Measurements from ENCODE around the gene NPAT. TPM values are rescaled to one million over a fixed set of nuclear protein-coding genes. Genes with fewer than 3 reads are reported as not detected.
A peak's percentile ranks its signal among the peaks of the same experiment; 100 is the strongest.

The NPAT gene
- total RNA-seq, 1 experiment from 2014 or later = 18.6 TPM

DNA sequence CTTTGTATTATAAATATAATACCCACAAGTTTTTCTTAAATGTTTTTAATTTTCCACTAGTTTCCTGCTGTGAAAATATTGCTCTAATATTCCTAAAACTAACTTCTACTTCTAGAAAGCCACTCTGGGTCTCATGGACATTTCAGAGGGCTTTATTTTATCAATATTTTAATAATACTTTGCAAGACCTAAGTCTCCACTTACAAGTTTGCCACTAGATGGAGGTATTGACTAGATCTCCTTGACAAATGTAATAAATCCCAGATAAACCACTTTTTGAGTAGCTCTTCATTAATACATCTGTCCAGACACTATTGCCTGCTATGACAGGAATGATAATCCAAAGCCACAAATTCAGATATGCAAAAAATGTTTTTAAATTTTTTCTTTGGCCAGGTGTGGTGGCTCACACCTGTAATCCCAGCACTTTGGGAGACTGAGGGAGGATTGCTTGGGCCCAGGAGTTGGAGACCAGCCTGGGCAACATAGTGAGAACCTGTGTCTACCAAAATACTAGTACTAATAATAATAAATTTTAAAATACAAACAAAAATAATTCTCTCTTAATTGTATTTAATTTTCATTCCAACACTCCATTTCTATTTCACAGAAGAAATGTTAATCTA is 104.6 kb downstream of the NPAT start:
- peaks cover 7% of the 10 kb centered on the region for H3K4me1 ChIP-seq (replicated peaks; ENCODE audit: insufficient read depth)
- H4K20me1 ChIP-seq (ENCODE audit: insufficient read depth) = no peaks in the 10 kb centered on the region
- H3K4me3 ChIP-seq = no peak overlapping the region
- no peak overlapping the region for H3K4me2 ChIP-seq
- BruUV-seq (replicated peaks) = no TSS peak
- H3K27me3 ChIP-seq (ENCODE audit: insufficient read depth, low read depth) = no peaks in the 10 kb centered on the region
- CTCF ChIA-PET = no interaction called here
- H3K36me3 ChIP-seq (ENCODE audit: low read depth) = no peaks in the 10 kb centered on the region
- intact Hi-C loops (cut with micrococcal nuclease; ENCODE audit: unreplicated experiment) = loop anchor here (5.0 kb wide), 1 partner anchor 556 kb away; no protein-coding TSS in a partner anchor
- TF ChIP-seq, protein P1, sequence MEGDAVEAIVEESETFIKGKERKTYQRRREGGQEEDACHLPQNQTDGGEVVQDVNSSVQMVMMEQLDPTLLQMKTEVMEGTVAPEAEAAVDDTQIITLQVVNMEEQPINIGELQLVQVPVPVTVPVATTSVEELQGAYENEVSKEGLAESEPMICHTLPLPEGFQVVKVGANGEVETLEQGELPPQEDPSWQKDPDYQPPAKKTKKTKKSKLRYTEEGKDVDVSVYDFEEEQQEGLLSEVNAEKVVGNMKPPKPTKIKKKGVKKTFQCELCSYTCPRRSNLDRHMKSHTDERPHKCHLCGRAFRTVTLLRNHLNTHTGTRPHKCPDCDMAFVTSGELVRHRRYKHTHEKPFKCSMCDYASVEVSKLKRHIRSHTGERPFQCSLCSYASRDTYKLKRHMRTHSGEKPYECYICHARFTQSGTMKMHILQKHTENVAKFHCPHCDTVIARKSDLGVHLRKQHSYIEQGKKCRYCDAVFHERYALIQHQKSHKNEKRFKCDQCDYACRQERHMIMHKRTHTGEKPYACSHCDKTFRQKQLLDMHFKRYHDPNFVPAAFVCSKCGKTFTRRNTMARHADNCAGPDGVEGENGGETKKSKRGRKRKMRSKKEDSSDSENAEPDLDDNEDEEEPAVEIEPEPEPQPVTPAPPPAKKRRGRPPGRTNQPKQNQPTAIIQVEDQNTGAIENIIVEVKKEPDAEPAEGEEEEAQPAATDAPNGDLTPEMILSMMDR (conservative IDR thresholded peaks at IDR 0.05) = peak; percentile 83
- no peak for TF ChIP-seq EZH2 (IDR thresholded peaks at IDR 0.05; ENCODE audit: low read depth)
- no peak overlapping the region for H2AFZ ChIP-seq
- peaks cover 11% of the 10 kb centered on the region; the same call in 1 of the 2 replicates for H3K79me2 ChIP-seq (ENCODE audit: low read depth)
- H3K9me3 ChIP-seq (ENCODE audit: insufficient read depth, low read depth) = no peaks in the 10 kb centered on the region
- H3K9me2 ChIP-seq (ENCODE audit: insufficient read depth) = no peaks in the 10 kb centered on the region
- no peaks in the 10 kb centered on the region for H3F3A ChIP-seq (ENCODE audit: insufficient read depth, low read depth)
- POLR2A ChIA-PET (ENCODE audit: unreplicated experiment) = interaction anchor here (0.5 kb wide), 1 partner anchor 377 kb away, joined by 6 read pairs; no protein-coding TSS in a partner anchor
- no peak overlapping the region for H3K27ac ChIP-seq
- DNase-seq = peak in 1 of 2 experiments; percentile 65

DNA sequence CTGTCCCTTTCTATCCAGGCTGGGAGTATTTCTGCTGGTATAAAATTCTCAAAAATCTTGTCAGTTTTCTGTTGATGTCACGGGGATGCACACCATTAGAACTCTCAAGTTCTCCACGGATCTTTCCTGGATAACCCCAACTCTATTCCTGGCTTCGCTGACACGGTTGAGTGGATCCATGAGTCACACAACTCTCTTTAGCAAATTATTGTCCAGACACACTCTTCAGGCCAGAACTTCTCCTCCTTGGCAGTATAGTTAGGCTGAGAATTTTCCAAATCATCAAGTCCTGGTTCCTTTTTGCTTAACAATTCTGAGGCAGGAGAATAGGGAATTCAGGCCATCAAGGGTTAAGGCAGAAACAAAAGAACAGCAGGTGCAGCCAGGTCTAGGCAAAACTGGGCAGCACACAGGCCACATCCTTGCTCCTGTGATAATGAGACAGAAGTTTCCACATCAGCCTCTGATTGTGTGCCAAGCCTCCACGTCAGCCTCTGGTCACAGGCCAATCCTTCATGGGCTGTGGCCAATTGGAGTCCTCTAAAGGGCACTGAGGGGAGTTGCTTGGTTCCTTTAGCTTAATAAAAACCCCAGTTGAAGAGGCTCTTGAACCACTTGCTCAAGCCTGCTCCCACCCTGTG is 106.8 kb downstream of the NPAT start:
- H3K27ac ChIP-seq = no peak overlapping the region
- H3F3A ChIP-seq (ENCODE audit: insufficient read depth, low read depth) = peaks cover 4% of the 10 kb centered on the region
- ChIA-PET CTCF (no interaction called here), POLR2A (ENCODE audit: unreplicated experiment) (no interaction called here)
- no peaks in the 10 kb centered on the region for H3K27me3 ChIP-seq (ENCODE audit: insufficient read depth, low read depth)
- H3K9me3 ChIP-seq (ENCODE audit: insufficient read depth, low read depth) = no peaks in the 10 kb centered on the region
- H3K4me2 ChIP-seq = no peak overlapping the region
- H2AFZ ChIP-seq = no peak overlapping the region
- H3K9me2 ChIP-seq (ENCODE audit: insufficient read depth) = no peaks in the 10 kb centered on the region
- no TSS peak for BruUV-seq (replicated peaks)
- intact Hi-C loops (cut with micrococcal nuclease; ENCODE audit: unreplicated experiment) = loop anchor here (5.0 kb wide), 1 partner anchor 553 kb away; no protein-coding TSS in a partner anchor
- peak; percentile 21 to 49 for DNase-seq
- no peaks in the 10 kb centered on the region for H3K36me3 ChIP-seq (ENCODE audit: low read depth)
- H3K4me1 ChIP-seq (replicated peaks; ENCODE audit: insufficient read depth) = no peaks in the 10 kb centered on the region
- no peak overlapping the region for H3K4me3 ChIP-seq
- no peaks in the 10 kb centered on the region for H4K20me1 ChIP-seq (ENCODE audit: insufficient read depth)
- H3K79me2 ChIP-seq (ENCODE audit: low read depth) = no peaks in the 10 kb centered on the region
- TF ChIP-seq, protein P1 (conservative IDR thresholded peaks at IDR 0.05) = no peak
- TF ChIP-seq EZH2 (IDR thresholded peaks at IDR 0.05; ENCODE audit: low read depth) = no peak

DNA sequence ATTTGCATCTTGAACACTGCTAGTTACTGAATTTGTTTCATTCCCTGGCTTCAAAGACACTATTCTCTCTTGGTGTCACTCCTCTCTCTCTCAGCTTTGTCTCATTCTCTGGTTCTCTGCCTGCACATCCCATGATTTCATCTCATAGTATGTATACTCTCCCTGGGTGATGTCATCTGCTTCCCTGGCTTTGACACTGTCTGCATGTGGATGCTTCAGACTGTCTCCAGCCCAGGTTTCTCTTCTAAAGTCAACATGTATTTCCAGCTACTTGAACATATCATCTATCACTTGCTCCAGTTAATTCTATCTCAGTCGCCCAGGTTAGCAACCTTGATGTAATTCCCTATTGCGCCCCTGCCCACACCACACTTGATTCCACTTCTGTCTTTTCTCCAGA is 110.4 kb downstream of the NPAT start:
- H3K9me2 ChIP-seq (ENCODE audit: insufficient read depth) = no peaks in the 10 kb centered on the region
- H4K20me1 ChIP-seq (ENCODE audit: insufficient read depth) = no peaks in the 10 kb centered on the region
- H3K9me3 ChIP-seq (ENCODE audit: insufficient read depth, low read depth) = no peaks in the 10 kb centered on the region
- CTCF ChIA-PET = no interaction called here
- H3F3A ChIP-seq (ENCODE audit: insufficient read depth, low read depth) = peaks cover 7% of the 10 kb centered on the region
- intact Hi-C loops (cut with micrococcal nuclease; ENCODE audit: unreplicated experiment) = no loop called here
- no peaks in the 10 kb centered on the region for H3K4me1 ChIP-seq (replicated peaks; ENCODE audit: insufficient read depth)
- no peak overlapping the region for H3K4me3 ChIP-seq
- DNase-seq = no peak
- no peak overlapping the region for H3K4me2 ChIP-seq
- H3K27ac ChIP-seq = no peak overlapping the region
- BruUV-seq (replicated peaks) = TSS peak; percentile 8
- no peak overlapping the region for H2AFZ ChIP-seq
- POLR2A ChIA-PET (ENCODE audit: unreplicated experiment) = no interaction called here
- H3K36me3 ChIP-seq (ENCODE audit: low read depth) = no peaks in the 10 kb centered on the region
- H3K79me2 ChIP-seq (ENCODE audit: low read depth) = no peaks in the 10 kb centered on the region
- no peaks in the 10 kb centered on the region for H3K27me3 ChIP-seq (ENCODE audit: insufficient read depth, low read depth)
- TF ChIP-seq, protein P1 (conservative IDR thresholded peaks at IDR 0.05) = no peak
- TF ChIP-seq EZH2 (IDR thresholded peaks at IDR 0.05; ENCODE audit: low read depth) = no peak
